Hematopoietic multipotent progenitor cell treated with erythropoietin and hydrocortisone succinate and interleukin-3 and kit ligand, for 17 days (in vitro differentiated cells): ENCODE data around the gene TPST1.

Source experiments
- DNase-seq: peaks from one replicate; pipeline ENCODE4 v3.0.0-alpha.2; 2015; ENCODE audit warnings: low spot score

TPST1 gene

GRCh38 chr7:66238773-66239466 lies 33.8 kb downstream of the TPST1 start:
- no peak for DNase-seq

DNA sequence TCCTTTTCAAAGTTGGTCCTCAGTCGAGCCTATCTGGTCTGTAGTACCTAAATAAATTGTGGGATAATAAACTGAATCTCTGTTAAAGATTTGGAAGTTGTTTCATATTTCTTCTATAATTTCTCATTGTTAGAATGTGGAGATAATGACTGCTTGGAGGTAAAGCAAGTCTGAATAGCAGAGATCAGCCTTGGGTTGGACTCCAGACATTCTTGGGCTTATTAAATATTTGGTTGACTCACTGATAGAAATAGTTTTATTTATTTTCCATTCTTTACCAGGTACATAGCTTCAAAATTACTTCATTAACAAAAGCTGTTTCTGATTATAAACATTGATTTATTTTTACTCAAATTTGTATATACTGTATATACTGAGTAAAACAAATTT lies 34.3 kb downstream of the TPST1 start:
- no peak for DNase-seq

- no peak for DNase-seq
Observed at GRCh38 chr7:66245008-66245407, 39.9 kb downstream of the TPST1 start.

GRCh38 chr7:66246554-66247171 lies 41.5 kb downstream of the TPST1 start:
- no peak for DNase-seq

GRCh38 chr7:66247380-66248078 lies 42.4 kb downstream of the TPST1 start:
- no peak for DNase-seq

- no peak for DNase-seq
Observed at GRCh38 chr7:66250711-66251110, 45.6 kb downstream of the TPST1 start.

- no peak for DNase-seq
Observed at GRCh38 chr7:66255534-66256100, 50.5 kb downstream of the TPST1 start.

GRCh38 chr7:66256281-66256680 lies 51.1 kb downstream of the TPST1 start:
- DNase-seq, result no peak

DNA sequence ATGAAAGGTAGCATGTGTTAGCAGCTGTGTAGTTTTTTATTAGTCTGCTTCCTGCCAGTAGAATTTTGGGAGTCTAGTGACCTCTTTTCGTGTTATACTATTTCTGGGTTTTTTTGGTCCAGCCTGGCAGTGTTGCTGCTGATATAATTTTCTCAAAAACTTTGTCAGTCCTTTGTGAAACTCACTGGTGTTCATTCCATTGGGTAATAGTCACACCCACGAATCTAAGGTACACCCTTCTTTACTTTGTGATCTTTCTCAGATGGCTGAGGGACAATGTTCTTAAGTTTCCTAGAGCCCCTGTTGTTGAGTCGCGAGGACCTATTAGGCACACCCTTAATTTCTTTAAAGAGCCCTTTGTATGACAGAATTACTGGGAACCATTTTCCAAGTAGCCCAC lies 52.3 kb downstream of the TPST1 start:
- DNase-seq, result no peak

GRCh38 chr7:66258409-66258808 lies 53.3 kb downstream of the TPST1 start:
- DNase-seq, result no peak

GRCh38 chr7:66261941-66262340 lies 56.8 kb downstream of the TPST1 start:
- DNase-seq, result no peak

- DNase-seq, result no peak
Observed at GRCh38 chr7:66263936-66264335, 58.8 kb downstream of the TPST1 start.

DNA sequence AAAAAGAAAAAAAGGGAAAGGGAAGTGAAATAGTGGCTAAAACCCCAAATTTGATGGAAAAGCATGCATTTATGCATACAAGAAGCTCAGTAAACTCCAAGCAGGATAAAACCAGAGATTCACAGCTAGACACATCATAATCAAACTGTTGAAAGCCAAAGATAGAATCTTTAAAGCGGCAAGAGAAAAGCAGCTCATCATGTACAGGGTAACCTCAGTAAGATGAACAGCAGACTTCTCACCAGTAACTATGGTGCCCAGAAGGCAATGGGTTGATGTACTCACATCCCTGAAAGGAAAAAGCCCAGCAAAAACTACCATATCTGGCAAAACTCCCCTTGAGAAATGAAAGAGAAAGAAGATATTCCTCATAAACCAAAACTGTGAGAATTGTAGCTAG lies 60.4 kb downstream of the TPST1 start:
- no peak for DNase-seq

DNA sequence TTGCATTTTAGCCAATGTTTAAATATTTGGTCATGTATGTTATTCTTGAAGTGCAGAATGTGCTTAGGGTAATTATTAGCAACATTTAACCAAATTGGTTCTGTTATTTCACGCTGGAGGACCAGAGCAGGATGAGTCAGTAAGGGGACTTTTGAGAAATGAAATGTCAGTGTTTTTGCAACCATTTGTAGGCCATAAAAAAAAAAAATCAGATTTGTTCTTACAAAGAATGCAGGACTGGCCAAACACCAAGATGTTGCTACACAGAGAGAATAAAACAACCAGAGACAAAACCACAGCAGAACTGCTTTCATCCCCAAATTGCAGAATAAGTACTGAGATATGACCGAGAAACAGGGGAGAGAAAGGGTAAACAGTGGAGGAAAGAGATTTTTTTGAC lies 62.1 kb downstream of the TPST1 start:
- no peak for DNase-seq

GRCh38 chr7:66269978-66270377 lies 64.8 kb downstream of the TPST1 start:
- DNase-seq, result no peak

DNA sequence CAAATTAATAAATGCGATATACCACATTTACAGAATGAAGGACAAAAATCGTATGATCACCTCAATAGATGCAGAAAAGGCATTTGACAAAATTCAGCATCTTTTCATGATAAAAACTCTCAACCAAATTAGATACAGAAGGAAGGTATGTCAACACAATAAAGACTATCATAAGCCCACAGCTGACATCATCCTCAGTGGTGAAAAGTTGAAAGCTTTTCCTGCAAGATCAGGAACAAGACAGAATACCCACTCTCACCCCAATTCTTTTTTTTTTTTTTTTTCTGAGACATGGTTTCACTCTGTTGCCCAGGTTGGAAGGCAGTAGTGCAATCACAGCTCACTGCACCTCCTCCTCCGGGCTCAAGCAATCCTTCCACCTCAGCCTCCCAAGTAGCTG lies 67.2 kb downstream of the TPST1 start:
- DNase-seq, result no peak

DNA sequence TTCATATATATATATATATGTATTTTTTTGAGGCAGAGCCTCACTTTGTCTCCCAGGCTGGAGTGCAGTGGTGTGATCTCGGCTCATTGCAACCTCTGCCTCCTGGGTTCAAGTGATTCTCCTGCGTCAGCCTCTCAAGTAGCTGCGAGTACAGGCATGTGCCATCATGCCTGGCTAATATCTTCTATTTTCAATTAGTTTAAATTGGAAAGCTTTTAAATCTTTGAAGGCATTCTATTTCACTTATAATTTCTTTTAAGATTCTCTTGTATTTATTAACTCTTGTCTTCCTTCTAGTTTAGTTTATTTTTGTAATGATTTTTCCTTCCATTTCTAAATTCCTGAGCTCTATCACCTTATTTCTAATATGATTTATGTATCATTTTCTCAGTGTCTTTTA lies 71.2 kb downstream of the TPST1 start:
- no peak for DNase-seq

- no peak for DNase-seq
Observed at GRCh38 chr7:66277492-66277891, 72.4 kb downstream of the TPST1 start.

DNA sequence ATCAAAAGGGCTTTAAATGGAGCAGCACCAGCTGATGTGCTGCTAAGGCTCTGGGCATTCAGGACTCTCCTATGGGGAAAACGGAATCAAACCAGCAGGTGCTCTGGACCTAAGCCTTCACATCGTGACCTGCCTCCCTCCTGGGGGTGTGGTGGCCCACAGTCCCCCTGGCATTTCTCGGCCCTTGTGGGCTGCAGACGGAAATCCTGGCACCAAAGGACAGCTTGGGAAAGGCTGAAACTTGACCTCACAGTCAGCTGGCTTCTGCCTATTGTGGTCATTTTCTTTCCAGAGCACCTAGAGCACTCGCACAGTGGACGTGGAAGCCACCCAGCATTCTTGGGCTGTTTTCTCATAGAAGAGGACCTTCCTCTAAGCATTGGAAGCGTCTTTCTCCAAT lies 74.8 kb downstream of the TPST1 start:
- no peak for DNase-seq

DNA sequence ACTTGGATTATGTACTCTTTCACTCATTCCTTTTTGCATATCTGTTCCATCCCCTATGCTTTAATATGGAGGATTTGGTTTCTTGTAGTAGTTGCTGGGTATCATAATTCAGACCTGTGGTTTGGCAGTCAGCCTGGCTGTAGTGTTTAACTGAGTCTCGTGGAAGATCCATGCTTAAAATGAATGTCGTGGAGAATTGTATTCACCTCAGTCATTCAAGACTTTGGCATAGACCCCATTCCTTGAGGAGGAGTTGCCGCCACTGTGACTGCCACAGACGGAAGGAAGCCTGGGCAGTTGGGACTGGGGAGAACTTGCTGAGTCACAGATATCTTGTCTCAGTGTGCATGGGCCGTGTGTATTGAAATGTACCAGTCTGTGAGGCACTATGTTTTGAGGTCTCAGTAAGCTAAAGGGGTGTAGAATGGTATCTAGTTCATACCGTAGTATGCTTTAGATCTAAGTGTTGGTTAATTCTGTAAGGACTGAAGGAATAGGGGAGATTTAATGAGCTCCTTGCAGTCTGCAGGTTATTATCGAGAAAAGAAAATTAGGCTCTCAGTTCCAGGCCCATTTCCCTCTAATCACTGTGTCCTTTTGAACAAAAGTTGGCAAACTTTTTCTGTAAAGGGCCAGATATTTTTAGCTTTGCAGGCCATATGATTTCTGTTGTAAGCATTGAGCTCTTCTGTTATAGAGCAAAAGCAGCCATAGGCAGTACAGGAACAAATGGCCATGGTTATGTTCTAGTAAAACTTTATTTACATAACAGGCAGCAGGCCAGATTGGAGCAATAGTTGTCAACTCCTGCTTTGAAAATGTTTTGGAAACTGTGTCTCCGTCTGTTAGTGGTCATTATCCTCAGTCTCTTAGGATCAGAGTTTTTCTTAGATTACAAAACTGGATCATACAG lies 76.8 kb downstream of the TPST1 start:
- no peak for DNase-seq

DNA sequence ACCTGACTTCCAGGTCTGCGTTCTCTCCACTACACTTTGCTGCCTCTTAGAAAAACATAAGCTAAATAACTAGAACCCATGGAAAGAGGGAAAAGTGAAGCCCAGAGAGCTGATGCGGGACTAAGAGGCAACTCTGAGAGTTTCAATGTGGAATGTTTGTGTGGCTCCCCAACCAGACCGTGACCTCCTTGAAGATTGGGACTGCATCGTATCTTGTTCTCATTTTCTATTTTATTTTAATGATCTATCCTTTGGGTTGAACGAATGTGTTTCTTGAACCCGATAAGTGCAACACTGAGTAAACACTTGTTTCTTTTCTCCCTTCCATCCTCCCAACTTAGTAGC lies 77.4 kb downstream of the TPST1 start:
- DNase-seq, result no peak
